Stimulated activated naive CD8-positive, alpha-beta T cell treated with anti-CD3 and anti-CD28 coated beads, Interleukin-15, amount 100 ng/mL, for 72 hours (primary cell): ENCODE measurements around the gene PRC1.

Experiments
- ATAC-seq: fragments of 150-1000 bp; cut with Tn5 transposase; 2 replicates; pipeline ENCODE4 v1.10.0; 2021; ENCODE audit warnings: mild to moderate bottlenecking, moderate library complexity
- DNase-seq, 2 donors: peaks; one replicate each; pipeline ENCODE4 v3.0.0; 2021 to 2022
- H3K27ac Mint-ChIP-seq, 2 donors: one replicate each; pipeline ENCODE4 v1.8.0; 2022; ENCODE audit warnings: mild to moderate bottlenecking in 2 of 2, mixed read lengths in 2 of 2, moderate library complexity in 2 of 2
- H3K27me3 Mint-ChIP-seq: one replicate; pipeline ENCODE4 v1.8.0; 2022; ENCODE audit warnings: mixed read lengths
- H3K4me1 Mint-ChIP-seq: one replicate; pipeline ENCODE4 v1.8.0; 2022; ENCODE audit warnings: mild to moderate bottlenecking, mixed read lengths
- H3K4me3 Mint-ChIP-seq, 2 donors: one replicate each; pipeline ENCODE4 v1.8.0; 2022; ENCODE audit warnings: mild to moderate bottlenecking in 2 of 2, mixed read lengths in 2 of 2, moderate library complexity in 1 of 2
- H3K9me3 Mint-ChIP-seq, 2 donors: one replicate each; pipeline ENCODE4 v1.8.0; 2022; ENCODE audit warnings: mixed read lengths in 2 of 2

PRC1 gene

DNA sequence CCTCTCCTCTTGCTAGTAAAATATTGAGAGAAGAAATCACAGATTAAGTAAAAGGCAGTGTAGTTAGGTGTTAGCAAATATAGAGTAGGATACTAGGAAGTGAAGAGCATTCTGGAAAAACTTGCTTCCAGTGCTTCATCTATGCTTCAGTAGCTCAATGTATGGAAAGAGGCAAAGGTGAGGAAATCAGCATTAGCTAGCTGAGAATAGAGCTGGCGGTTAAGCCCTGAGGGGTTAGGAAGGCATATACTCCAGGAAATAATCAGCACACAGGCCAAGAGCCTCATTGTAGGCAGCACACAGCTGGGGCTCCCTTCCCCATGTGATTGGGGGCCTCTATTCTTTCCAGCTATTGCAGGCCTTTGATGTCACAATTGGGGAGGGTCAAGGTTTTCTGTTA, 25.9 kb downstream of the PRC1 start:
- H3K4me3 Mint-ChIP-seq = no peak overlapping the region
- ATAC-seq = no peak
- no peaks in the 10 kb centered on the region for H3K27me3 Mint-ChIP-seq
- no peaks in the 10 kb centered on the region for H3K9me3 Mint-ChIP-seq
- no peaks in the 10 kb centered on the region for H3K4me1 Mint-ChIP-seq
- no peak for DNase-seq
- H3K27ac Mint-ChIP-seq = no peak overlapping the region

DNA sequence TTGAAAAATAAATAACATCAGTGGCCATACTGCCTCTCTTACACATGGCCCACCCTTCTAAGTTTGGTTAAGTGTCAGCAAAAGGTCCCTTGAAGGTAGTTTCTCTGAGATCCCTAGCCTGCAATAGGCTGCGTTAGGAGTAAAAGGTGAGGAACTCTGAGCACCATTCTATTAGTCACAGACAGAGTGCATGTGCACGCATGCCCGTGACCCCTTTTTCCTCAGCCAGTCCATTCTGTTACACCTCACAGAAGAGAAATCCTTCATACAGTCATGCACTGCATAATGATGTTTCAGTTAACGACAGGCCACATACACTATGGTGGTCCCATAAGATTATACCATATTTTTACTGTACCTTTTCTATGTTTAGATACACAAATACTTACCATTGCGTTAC, 27.1 kb downstream of the PRC1 start:
- ATAC-seq (no peak), DNase-seq (no peak)
- Mint-ChIP-seq H3K9me3 (no peaks in the 10 kb centered on the region), H3K27me3 (no peaks in the 10 kb centered on the region), H3K27ac (no peak overlapping the region), H3K4me1 (no peaks in the 10 kb centered on the region), H3K4me3 (no peak overlapping the region)

DNA sequence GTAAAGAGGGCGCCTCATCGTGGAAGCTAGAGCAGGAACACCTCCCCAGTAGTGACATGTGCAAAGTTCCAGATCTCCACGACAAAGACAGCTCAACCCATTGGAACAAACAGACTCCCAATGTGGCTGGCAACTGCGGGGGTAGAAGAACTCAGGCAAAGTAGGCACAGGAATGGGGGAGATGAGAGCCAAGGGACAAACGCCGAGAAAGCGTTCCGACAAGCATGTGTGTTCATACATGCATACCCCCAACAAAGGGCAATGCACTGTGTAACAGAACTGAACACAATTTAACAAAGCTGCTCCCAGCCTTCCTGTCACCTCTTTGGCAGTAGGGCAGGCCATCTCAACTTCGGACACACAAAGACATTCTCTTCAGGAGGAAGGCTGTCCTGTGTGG, 28.1 kb downstream of the PRC1 start:
- no peak for DNase-seq
- Mint-ChIP-seq H3K4me1 (no peaks in the 10 kb centered on the region), H3K4me3 (no peak overlapping the region), H3K9me3 (no peaks in the 10 kb centered on the region), H3K27ac (no peak overlapping the region), H3K27me3 (no peaks in the 10 kb centered on the region)
- no peak for ATAC-seq

DNA sequence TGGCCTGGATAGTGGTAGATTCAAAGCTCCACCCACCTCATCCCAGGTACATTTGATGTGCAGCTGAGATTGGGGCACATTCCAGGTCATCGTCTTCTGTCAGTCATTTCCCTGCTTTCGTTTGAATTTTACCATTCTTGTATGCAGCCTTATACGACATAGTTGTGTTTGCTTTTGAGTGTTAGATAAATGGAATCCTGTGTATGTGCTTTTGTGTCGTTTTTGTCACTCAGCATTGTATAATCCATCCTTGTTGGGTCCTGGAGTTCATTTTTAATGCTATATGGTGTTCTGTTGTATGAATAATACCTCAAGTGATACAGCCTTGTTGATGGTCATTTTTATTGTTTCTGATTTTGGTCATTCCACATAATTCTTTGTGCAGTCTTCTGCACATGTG, 32.3 kb downstream of the PRC1 start:
- Mint-ChIP-seq H3K9me3 (no peaks in the 10 kb centered on the region), H3K4me3 (no peak overlapping the region), H3K27me3 (no peaks in the 10 kb centered on the region), H3K27ac (peak overlapping the region in 1 of 2 donors; percentile 40), H3K4me1 (peaks cover 13% of the 10 kb centered on the region)
- DNase-seq (no peak), ATAC-seq (no peak)

DNA sequence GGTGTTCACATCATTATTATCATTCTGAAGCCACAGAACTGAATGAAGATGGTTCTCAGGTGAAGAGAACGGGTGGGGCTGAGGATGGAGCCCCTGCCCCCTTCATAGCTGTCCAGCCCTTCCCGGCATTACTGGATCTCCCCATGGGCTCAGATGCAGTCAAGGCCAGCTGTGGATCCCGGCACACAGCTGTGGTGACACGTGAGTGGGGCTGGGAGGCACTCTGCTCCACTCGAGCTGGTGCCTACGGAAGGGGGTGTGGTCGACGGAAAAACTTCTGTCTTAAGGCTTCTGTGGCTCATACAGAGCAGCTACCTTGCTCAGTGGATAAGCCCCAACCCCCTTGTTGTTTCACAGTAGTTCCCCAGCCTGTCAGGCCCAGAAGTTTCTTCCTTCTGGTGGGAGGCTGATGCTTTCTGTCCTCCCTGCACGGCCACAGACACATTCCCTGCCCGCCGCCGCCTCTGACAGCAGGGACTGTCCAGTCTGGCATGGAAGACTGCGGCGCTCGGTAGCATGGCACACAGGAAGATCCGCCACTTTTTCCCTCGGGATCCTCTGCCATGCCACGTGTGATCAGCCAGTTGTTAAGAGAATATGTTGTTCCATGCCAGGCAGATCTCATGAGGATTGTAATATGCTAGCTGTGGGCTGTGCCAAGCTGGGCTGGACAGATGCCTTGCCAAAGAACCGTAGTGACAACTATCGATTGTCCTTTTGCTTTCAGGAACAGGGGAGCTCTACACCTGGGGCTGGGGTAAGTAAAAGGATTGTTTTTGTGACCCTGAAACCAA, 33.8 kb downstream of the PRC1 start:
- Mint-ChIP-seq H3K27ac (peak overlapping the region in 1 of 2 donors; percentile 14), H3K4me1 (peaks cover 13% of the 10 kb centered on the region), H3K9me3 (no peaks in the 10 kb centered on the region), H3K27me3 (no peaks in the 10 kb centered on the region), H3K4me3 (no peak overlapping the region)
- DNase-seq (no peak), ATAC-seq (no peak)

DNA sequence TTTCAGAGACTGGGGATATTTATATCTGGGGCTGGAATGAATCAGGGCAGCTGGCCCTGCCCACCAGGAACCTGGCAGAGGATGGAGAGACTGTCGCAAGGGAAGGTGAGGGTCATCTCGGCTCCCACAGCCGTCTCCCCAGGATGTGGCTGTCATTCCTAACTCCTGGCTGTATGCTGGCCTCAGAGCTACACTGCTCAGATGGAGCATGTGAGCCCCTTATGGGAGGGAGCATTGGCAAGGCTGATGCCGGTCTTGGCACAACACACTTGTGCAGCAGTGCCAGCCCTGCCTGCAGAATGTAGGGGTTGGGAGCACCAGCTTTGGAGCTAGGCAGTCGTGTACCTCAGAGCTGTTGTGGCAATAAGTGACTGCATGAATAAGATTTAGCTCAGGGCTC, 34.4 kb downstream of the PRC1 start:
- Mint-ChIP-seq H3K4me3 (no peak overlapping the region), H3K27me3 (no peaks in the 10 kb centered on the region), H3K9me3 (no peaks in the 10 kb centered on the region), H3K4me1 (peaks cover 13% of the 10 kb centered on the region), H3K27ac (peak overlapping the region in 1 of 2 donors; percentile 30)
- no peak for ATAC-seq
- no peak for DNase-seq

DNA sequence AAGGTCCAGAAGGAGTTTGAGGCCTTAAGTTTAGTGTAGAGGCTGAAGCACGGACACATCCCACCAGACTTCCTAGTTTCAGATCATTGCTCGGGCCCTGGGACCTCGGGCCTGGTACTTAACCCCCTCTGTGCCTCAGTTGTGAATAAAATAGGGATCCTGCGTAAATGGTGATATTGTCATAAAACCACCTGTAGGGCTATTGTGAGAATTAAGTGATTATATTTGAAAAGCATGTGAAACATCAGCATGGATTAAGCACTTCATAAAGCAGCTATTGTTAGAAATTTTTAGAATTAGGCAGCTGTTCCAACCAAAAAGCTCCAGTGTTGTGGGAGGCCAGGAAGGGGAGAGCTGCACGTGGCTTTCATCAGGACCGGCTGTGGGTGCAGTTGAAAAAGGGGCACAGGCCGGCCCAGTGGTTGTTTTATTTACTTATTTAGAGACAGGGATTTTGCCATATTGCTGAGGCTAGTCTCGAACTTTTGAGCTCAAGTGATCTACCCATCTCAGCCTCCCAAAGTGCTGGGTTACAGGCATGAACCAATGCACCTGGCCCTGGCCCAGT, 35.2 kb downstream of the PRC1 start:
- Mint-ChIP-seq H3K4me1 (peaks cover 20% of the 10 kb centered on the region), H3K27ac (peak overlapping the region in 1 of 2 donors; percentile 86), H3K4me3 (no peak overlapping the region), H3K9me3 (no peaks in the 10 kb centered on the region), H3K27me3 (no peaks in the 10 kb centered on the region)
- no peak for ATAC-seq
- no peak for DNase-seq

DNA sequence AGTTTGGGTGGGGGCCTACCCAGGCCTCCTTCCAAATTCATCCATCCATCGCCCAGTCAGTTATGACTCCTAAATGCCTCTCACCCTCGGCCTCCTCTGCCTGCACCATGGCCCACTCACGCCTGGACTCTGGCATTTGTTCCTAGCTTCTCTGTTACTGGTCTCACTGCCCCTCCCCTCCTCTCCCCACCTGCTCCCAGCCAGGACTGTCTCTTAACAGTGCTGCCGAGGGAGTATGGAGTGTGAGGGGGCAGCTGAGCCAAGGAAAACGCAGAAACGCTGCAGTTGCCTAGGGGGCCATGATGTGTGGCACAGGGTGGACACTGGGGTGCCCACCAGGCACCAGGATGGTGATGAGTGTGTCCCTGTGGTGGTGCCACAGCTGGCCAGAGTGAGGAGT, 36.5 kb downstream of the PRC1 start:
- ATAC-seq (no peak), DNase-seq (no peak)
- H3K4me3 Mint-ChIP-seq = peak overlapping the region; percentile 43 to 67
- H3K27me3 Mint-ChIP-seq = no peaks in the 10 kb centered on the region
- H3K27ac Mint-ChIP-seq = peak overlapping the region in 1 of 2 donors; percentile 80
- peaks cover 27% of the 10 kb centered on the region for H3K4me1 Mint-ChIP-seq
- no peaks in the 10 kb centered on the region for H3K9me3 Mint-ChIP-seq

DNA sequence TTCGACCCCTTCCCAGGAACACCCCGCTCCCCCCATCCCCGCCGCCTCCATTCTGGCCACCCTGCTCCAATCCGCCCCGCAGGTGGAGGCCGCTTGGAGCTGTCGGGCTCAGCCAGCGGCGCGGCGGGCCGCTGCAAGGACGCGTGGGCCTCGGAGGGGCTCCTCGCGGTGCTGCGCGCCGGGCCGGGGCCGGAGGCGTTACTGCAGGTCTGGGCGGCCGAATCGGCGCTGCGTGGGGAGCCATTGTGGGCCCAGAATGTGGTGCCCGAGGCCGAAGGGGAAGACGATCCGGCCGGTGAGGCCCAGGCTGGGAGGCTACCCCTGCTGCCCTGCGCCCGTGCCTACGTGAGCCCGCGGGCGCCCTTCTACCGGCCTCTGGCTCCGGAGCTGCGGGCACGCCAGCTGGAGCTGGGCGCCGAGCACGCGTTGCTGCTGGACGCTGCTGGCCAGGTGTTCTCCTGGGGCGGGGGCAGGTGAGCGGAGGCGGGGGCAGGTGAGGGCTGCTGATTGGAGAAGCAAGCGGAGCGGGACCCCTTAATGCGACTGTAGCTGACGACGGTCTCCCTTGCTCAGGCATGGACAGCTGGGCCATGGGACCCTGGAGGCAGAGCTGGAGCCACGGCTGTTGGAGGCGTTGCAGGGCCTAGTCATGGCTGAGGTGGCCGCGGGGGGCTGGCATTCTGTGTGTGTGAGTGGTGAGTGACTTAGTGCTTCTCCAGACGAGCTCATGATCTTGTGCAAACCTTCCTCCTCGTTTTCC, 37.1 kb downstream of the PRC1 start:
- DNase-seq (no peak), ATAC-seq (no peak)
- Mint-ChIP-seq H3K4me1 (peaks cover 27% of the 10 kb centered on the region), H3K27me3 (no peaks in the 10 kb centered on the region), H3K9me3 (no peaks in the 10 kb centered on the region), H3K4me3 (peak overlapping the region; percentile 89 to 95), H3K27ac (peak overlapping the region in 1 of 2 donors; percentile 80)

DNA sequence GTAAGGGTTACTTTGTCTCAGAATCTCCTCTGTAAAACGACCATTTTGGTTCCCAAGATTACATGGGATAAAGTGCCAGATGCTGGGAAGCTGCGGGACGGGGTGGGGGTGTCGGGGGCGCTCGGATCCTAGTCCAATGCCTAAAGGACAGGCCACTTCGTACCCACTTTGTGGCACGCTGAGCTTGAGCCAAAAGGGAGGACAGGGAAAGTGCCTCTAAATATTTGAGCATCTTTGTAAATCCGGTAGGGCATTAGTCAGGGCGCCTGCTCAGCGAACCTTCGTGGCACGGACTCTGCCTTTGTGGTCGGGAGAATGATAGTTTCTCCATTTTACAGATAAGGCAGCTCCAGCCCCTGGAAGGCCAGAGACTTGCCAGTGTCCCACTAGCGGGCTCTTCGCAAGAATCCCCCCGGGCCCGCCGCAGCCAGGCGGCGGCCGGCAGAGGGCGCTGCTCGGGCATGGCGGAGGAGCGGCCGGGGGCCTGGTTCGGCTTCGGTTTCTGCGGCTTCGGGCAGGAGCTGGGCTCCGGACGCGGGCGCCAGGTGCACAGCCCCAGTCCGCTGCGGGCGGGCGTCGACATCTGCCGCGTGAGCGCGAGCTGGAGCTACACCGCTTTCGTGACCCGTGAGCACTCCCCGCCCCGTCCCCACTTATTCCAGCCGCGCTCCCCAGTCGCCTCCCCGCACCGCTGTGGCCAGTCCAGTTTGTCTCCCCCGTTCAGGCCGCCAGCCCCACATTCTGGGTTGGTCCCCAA, 37.9 kb downstream of the PRC1 start:
- ATAC-seq = no peak
- H3K4me3 Mint-ChIP-seq = peak overlapping the region; percentile 89 to 95
- no peaks in the 10 kb centered on the region for H3K27me3 Mint-ChIP-seq
- H3K9me3 Mint-ChIP-seq = no peaks in the 10 kb centered on the region
- DNase-seq = peak; percentile 45 to 52
- peak overlapping the region in 1 of 2 donors; percentile 57 for H3K27ac Mint-ChIP-seq
- H3K4me1 Mint-ChIP-seq = peaks cover 27% of the 10 kb centered on the region

DNA sequence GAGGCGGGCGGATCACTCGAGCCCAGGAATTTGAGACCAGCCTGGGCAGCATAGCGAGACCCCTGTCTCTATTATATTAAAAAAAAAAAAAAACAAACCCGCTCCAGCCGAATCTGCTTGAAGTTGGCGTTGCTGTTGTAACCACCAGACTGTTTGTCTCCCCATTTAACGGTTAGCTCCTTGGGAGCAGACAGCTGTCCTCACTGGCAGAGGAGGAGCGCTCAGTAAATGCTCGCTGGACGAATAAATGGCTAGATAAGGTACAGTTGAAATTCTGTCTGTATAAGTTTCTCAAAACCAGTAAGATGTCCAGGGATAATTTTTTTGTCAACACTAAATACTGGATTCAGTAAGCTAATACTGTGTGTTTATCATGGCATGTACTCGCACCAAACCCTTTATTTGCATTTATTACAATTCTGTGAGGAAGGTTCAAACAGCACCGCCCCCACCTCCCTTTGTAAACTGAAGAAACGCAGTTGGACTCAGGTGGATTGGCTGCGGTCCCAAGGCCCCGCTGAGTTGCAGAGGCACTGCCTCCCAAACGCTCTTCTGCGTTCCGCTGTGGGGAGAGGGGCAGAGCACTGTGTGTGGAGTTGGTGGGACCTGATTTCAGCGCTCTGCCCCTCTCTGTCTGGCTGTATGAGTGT, 38.6 kb downstream of the PRC1 start:
- H3K9me3 Mint-ChIP-seq = no peaks in the 10 kb centered on the region
- H3K4me1 Mint-ChIP-seq = peaks cover 27% of the 10 kb centered on the region
- ATAC-seq (no peak), DNase-seq (no peak)
- no peaks in the 10 kb centered on the region for H3K27me3 Mint-ChIP-seq
- H3K27ac Mint-ChIP-seq = peak overlapping the region; percentile 97 to 100
- H3K4me3 Mint-ChIP-seq = peak overlapping the region; percentile 89 to 95

DNA sequence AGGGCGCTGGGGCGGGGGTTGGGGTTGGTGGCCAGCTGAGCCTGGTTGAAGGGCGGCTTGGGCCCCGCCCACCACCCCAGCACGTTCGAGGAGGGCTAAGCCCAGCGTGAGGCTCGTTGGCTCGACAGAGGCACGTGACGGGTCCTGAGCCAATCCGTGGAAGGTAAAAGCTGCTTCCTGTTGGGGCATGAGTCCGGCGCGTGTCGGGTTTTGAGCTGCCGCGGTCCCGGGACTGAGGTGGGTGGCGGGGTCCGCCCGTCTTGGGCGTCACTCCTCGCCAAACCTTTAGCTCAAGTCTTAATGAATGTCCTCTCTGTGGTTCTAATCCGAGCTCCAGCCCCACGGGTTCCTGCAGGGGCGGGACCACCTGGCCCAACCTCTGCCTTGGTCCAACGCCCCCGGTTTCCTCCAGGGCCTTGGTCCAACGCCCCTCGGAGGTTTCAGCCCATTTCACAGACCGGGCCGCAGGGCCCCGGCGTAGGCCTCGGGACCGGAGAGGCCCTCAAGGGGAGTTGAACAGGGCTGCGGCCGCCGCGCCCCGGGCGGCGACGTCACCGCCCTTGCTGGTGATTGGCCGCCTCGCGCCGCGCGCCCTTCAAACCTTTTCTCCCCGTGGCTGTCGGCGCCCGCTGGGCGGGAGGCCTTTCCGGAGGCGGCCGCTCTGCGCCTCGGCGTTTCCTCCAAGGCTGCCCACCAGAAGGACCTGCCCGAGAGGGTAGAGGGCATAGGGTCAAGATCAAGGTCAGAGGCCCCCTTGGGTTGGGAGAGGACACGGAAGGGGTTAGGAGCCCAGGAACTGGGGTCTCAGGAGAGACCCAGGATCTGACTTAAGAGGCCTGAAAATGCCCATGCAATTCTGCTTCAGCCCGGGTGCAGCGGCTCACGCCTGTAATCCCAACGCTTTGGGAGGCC, 39.4 kb downstream of the PRC1 start, which contains the start of gene RCCD1:
Gene RCCD1 (plus strand): TSS at position 173 of the 912 bp plus-strand sequence. CDS start 1,851 bp downstream, outside the sequence.
- ATAC-seq = peak; percentile 95
- Mint-ChIP-seq H3K9me3 (no peaks in the 10 kb centered on the region), H3K27me3 (no peaks in the 10 kb centered on the region), H3K4me1 (peaks cover 27% of the 10 kb centered on the region), H3K4me3 (peak within 1 kb of the TSS; percentile 89 to 95), H3K27ac (peak within 1 kb of the TSS; percentile 97 to 100)
- DNase-seq = peak; percentile 86 to 94

DNA sequence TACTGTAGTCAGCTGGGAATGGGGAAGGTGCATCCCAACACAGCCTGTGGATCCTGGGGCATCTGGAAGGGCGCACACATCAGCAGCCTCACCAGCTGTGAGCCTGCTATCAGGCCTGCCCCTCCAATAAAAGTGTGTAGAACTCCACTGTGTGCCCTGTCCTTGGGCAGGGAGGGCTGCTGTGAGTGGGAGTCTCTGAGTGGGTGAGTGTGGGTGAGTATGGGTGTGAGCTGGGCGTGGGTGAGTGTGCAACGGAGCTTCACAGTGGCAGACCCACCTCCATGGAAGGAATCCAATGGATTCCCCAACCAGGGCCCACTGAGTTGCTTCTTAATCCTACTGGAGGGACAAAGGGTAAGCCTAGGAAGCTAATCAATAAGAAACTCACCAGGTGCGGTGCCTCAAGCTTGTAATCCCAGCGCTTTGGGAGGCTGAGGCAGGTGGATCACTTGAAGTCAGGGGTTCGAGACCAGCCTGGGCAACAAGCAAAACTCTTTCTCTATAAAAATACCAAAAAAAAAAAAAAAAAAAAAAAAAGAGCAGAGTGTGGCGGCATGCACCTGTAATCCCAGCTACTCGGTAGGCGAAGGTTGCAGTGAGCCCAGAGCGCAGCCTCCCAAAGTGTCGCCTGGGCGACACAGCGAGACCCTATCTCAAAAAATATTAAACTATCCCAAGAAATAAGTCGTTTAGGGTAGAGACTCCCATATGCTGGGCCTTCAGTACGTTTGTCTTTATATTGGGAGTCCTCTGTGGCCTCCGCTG, 40.2 kb downstream of the PRC1 start:
- Mint-ChIP-seq H3K9me3 (no peaks in the 10 kb centered on the region), H3K4me1 (peaks cover 20% of the 10 kb centered on the region), H3K27ac (peak overlapping the region; percentile 97 to 100), H3K4me3 (peak overlapping the region; percentile 89 to 95), H3K27me3 (no peaks in the 10 kb centered on the region)
- no peak for DNase-seq
- ATAC-seq = no peak
